Amniotic stem cell (primary cell): ENCODE data around the gene CENPP.

Experiments used
- DNase-seq: peaks from one replicate; lab custom pipeline; 2025; lab: John Stamatoyannopoulos, UW

CENPP gene

GRCh38 chr9:92598382-92598781, 272.6 kb downstream of the CENPP start:
- DNase-seq: no peak

GRCh38 chr9:92599938-92600461, 274.2 kb downstream of the CENPP start:
- no peak for DNase-seq

GRCh38 chr9:92600462-92601261, 274.9 kb downstream of the CENPP start:
- peak; percentile 27 for DNase-seq

- no peak for DNase-seq
Observed at GRCh38 chr9:92601451-92601850, 275.7 kb downstream of the CENPP start.

GRCh38 chr9:92602413-92602812, 276.7 kb downstream of the CENPP start:
- no peak for DNase-seq

GRCh38 chr9:92603100-92603499, 277.3 kb downstream of the CENPP start:
- DNase-seq: no peak

- no peak for DNase-seq
Observed at GRCh38 chr9:92603990-92604389, 278.2 kb downstream of the CENPP start.

GRCh38 chr9:92605224-92605623, 279.5 kb downstream of the CENPP start:
- no peak for DNase-seq

GRCh38 chr9:92607088-92607487, 281.3 kb downstream of the CENPP start:
- no peak for DNase-seq

- peak; percentile 55 for DNase-seq
Observed at GRCh38 chr9:92607773-92608172, 282.0 kb downstream of the CENPP start.

- DNase-seq: no peak
Observed at GRCh38 chr9:92608241-92608908, 282.6 kb downstream of the CENPP start.

- DNase-seq: no peak
Observed at GRCh38 chr9:92608909-92609445, 283.2 kb downstream of the CENPP start.

- DNase-seq: no peak
Observed at GRCh38 chr9:92610470-92611420, 285.0 kb downstream of the CENPP start.

- DNase-seq: no peak
Observed at GRCh38 chr9:92611621-92612285, 286.0 kb downstream of the CENPP start.

GRCh38 chr9:92612292-92612691, 286.5 kb downstream of the CENPP start:
- DNase-seq: no peak

GRCh38 chr9:92612816-92613215, 287.1 kb downstream of the CENPP start:
- DNase-seq: no peak

- no peak for DNase-seq
Observed at GRCh38 chr9:92613268-92614122, 287.7 kb downstream of the CENPP start.

GRCh38 chr9:92614123-92614510, 288.4 kb downstream of the CENPP start:
- DNase-seq: no peak

GRCh38 chr9:92614763-92615461, 289.2 kb downstream of the CENPP start:
- DNase-seq: no peak

- no peak for DNase-seq
Observed at GRCh38 chr9:92615790-92616189, 290.0 kb downstream of the CENPP start.
